Ovary (tissue), 9 donors: ENCODE results near the gene UBL7. TPM values are rescaled to one million over a fixed set of nuclear protein-coding genes. Genes with fewer than 3 reads are reported as not detected.

ENCODE experiments used
- DNase-seq, 5 donors: peaks; one replicate each; pipeline ENCODE4 v3.0.0-alpha.2; 2019 to 2020
- H3K27ac ChIP-seq, 2 donors: fragments of 200-600 bp; one replicate each; pipeline versions ENCODE4 v1.5.1 to v1.8.0; 2019 to 2022
- H3K27me3 ChIP-seq: fragments of 200-600 bp; one replicate; pipeline ENCODE4 v1.8.0; 2022
- H3K36me3 ChIP-seq: fragments of 200-600 bp; sonication (generic); one replicate; pipeline ENCODE4 v1.5.1; 2019
- H3K4me1 ChIP-seq: one replicate; pipeline ENCODE4 v1.8.1; 2013; ENCODE audit warnings: mild to moderate bottlenecking, moderate library complexity; ENCODE audit not compliant: insufficient read depth
- H3K4me3 ChIP-seq: fragments of 200-600 bp; sonication (generic); one replicate; pipeline ENCODE4 v1.5.1; 2017
- H3K9me3 ChIP-seq, 2 donors: fragments of 200-600 bp in 1 of 2; sonication (generic) in 1 of 2; one replicate each; pipeline versions ENCODE4 v1.5.1 to v1.8.1; 2013 to 2019; ENCODE audit warnings: mild to moderate bottlenecking in 1 of 2, moderate library complexity in 1 of 2
- EP300 ChIP-seq: sonication (generic); formaldehyde crosslinking; IDR thresholded peaks from one replicate; pipeline ENCODE4 v1.6.1; 2017; ENCODE audit warnings: antibody characterized with exemption
- POLR2A ChIP-seq: fragments of 450-650 bp; IDR thresholded peaks from one replicate; pipeline ENCODE4 v1.6.1; 2017; ENCODE audit warnings: antibody characterized with exemption, mild to moderate bottlenecking, moderate library complexity
- WGBS, 3 donors: extraction: QIAGEN DNeasy Blood & Tissue Kit in 1 of 3; methylation state at CpG; one replicate each; pipeline versions ENCODE4 v1.1.5 to v1.1.7; 2013 to 2017; 5-methylcytosine and 5-hydroxymethylcytosine counted together
- intact Hi-C, 4 donors: fragments of 100-400 bp; cut with DNase I; formaldehyde crosslinking; loops; one replicate each; pipeline versions ENCODE4 v1.11.0 to v1.15.1; 2022 to 2023
- polyA plus RNA-seq, 2 donors: library from polyadenylated mRNA; stranded (reverse); fragments of 200-250 nt in 1 of 2; fragments of 350-450 nt in 1 of 2; fragmentation: Illumina TruSeq in 1 of 2; extraction: RNeasy Lipid Tissue Mini Kit (QIAGEN cat#74804) in 1 of 2; gene quantifications; one replicate each; pipeline ENCODE4 v1.2.3, GENCODE V29; 2013 to 2014
- total RNA-seq, 7 donors: library from RNA; depleted of rRNA in 2 of 7; stranded (reverse); fragments of >200 nt in 2 of 7; fragmentation: NEBNext Ultra II Directional in 3 of 7; extraction: Animal tissue kit (Norgen Biotek cat#: 25700) in 3 of 7; gene quantifications; one replicate each; pipeline versions ENCODE4 v1.1.0 to v1.2.4, GENCODE V29; 2016 to 2023
- TF ChIP-seq, protein P1 (sequence below), 3 donors: fragments of 450-650 bp in 2 of 3; fragments of 200-600 bp in 1 of 3; IDR thresholded peaks; one replicate each; pipeline versions ENCODE4 v1.5.1 to v1.8.0; 2016 to 2022; ENCODE audit warnings: antibody characterized with exemption in 3 of 3, mild to moderate bottlenecking in 1 of 3
- donor health status: DM: no; HTN: no; CAD: no; lungs with moderate emphysema.
- donor health status: DM: no; HTN: no; CAD: no.
- donor health status: Bipolar disorder and iron deficiency.
- donor health status: DM: yes; HTN: yes; CAD: no.
- donor health status: DM: no; HTN: no; CAD: no.
- donor health status: DM: yes; HTN: yes; CAD: no.

The UBL7 gene
- total and polyA plus RNA-seq, 9 donors, result 26.4 to 44.1 (median 34.3) TPM

DNA sequence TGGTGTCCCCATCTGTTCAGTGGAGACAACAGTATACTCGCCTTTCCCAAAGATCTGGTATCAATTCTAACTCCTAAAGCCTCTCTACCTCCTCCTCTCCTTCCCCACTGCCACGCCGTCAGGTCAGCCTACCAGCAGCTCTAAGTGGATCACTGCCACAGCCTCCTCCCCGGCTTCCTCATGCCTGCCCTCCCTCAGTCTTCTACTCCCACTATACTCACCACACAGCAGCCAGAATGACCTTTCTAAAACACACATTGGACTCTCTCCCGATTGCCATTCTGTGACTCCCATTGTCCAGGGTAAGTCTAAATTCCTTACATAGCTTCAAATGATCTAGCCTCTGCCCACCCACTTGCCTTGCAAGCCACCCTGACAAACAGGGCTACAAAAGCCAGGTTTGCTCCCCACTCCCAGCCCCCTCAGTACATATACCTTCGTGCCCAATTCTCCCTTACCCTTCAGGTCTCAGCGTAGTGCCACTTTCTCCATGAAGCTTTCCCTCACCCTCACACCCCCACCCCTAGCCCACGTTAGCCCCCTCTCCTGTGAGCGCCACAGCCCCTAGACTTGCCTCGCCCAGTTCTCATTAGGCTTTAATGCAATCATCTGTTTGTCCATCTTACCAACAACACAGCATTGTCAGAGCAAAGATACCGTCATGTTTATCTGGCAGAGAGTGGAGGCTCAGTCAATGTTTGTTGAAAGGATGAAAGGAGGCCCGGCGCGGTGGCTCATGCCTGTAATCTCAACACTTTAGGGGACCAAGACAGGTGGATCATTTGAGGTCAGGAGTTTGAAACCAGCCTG is 17.7 kb downstream of the UBL7 start:
- Histone ChIP-seq H3K27ac (no peak overlapping the region), H3K9me3 (no peaks in the 10 kb centered on the region), H3K27me3 (no peaks in the 10 kb centered on the region), H3K36me3 (no peaks in the 10 kb centered on the region), H3K4me1 (peaks cover 5% of the 10 kb centered on the region), H3K4me3 (no peak overlapping the region)
- intact Hi-C loops, result no loop called here
- DNase-seq, result peak in 1 of 5 donors; percentile 34
- TF ChIP-seq, protein P1, sequence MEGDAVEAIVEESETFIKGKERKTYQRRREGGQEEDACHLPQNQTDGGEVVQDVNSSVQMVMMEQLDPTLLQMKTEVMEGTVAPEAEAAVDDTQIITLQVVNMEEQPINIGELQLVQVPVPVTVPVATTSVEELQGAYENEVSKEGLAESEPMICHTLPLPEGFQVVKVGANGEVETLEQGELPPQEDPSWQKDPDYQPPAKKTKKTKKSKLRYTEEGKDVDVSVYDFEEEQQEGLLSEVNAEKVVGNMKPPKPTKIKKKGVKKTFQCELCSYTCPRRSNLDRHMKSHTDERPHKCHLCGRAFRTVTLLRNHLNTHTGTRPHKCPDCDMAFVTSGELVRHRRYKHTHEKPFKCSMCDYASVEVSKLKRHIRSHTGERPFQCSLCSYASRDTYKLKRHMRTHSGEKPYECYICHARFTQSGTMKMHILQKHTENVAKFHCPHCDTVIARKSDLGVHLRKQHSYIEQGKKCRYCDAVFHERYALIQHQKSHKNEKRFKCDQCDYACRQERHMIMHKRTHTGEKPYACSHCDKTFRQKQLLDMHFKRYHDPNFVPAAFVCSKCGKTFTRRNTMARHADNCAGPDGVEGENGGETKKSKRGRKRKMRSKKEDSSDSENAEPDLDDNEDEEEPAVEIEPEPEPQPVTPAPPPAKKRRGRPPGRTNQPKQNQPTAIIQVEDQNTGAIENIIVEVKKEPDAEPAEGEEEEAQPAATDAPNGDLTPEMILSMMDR (IDR thresholded peaks at IDR 0.05), result no peak
- TF ChIP-seq POLR2A (no peak), EP300 (no peak)
- WGBS, 3 donors, result 58 to 63% (median 60%) methylated on average over 14 of the region's 14 CpGs

DNA sequence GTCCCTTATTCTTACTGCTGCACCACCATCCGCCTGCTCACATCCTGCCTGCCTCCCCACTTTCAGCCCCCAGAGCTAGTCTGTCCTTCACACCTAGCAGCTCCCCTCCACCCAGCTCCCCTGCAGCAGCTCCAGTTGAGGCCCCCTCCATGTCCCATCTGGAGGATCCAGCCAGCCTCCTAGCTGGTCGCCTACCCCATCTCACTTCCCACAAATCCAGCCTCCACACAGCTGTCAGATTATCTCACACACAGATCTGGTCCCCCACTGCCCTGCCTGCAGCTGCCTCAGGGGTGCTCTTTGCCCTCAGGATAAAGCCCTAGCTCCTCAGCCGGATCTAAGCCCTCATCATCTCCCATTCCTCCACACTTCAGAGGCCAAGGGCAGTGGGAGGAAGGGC is 18.4 kb downstream of the UBL7 start:
- intact Hi-C loops, result no loop called here
- WGBS, 3 donors, result 64 to 73% (median 67%) methylated on average over 3 of the region's 3 CpGs
- Histone ChIP-seq H3K9me3 (no peaks in the 10 kb centered on the region), H3K4me3 (no peak overlapping the region), H3K27ac (no peak overlapping the region), H3K36me3 (no peaks in the 10 kb centered on the region), H3K27me3 (no peaks in the 10 kb centered on the region), H3K4me1 (peaks cover 5% of the 10 kb centered on the region)
- peak in 1 of 5 donors; percentile 32 for DNase-seq
- no peak for TF ChIP-seq POLR2A

DNA sequence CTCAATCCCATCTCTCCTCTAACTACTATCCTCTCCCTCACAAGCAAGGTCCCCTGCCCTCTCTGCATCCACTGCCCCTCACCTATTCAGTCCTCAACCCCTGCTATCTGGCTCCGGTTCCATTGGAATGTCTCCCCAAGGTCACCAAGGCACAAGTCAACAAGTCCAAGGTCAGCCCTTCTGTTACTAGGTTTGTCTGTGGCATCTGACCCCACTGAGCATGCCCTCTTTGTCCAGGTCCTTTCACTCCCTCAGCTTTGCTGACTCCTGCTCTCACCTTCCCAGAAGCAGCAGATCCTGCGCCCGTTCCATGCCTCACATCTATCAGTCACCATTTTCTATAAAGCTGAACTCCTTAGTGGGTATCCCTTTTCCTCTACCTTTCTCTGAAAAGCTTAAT is 18.9 kb downstream of the UBL7 start:
- H3K4me1 ChIP-seq, result peaks cover 5% of the 10 kb centered on the region
- peak in 2 of 5 donors; percentile 14 to 16 for DNase-seq
- WGBS, 3 donors, result 64 to 66% (median 64%) methylated on average over 3 of the region's 3 CpGs
- H3K4me3 ChIP-seq, result no peak overlapping the region
- no peaks in the 10 kb centered on the region for H3K27me3 ChIP-seq
- H3K27ac ChIP-seq, result no peak overlapping the region
- TF ChIP-seq, protein P1 (IDR thresholded peaks at IDR 0.05), result no peak
- TF ChIP-seq POLR2A, result no peak
- TF ChIP-seq EP300, result no peak
- intact Hi-C loops, result no loop called here
- H3K36me3 ChIP-seq, result no peaks in the 10 kb centered on the region
- H3K9me3 ChIP-seq, result no peaks in the 10 kb centered on the region

DNA sequence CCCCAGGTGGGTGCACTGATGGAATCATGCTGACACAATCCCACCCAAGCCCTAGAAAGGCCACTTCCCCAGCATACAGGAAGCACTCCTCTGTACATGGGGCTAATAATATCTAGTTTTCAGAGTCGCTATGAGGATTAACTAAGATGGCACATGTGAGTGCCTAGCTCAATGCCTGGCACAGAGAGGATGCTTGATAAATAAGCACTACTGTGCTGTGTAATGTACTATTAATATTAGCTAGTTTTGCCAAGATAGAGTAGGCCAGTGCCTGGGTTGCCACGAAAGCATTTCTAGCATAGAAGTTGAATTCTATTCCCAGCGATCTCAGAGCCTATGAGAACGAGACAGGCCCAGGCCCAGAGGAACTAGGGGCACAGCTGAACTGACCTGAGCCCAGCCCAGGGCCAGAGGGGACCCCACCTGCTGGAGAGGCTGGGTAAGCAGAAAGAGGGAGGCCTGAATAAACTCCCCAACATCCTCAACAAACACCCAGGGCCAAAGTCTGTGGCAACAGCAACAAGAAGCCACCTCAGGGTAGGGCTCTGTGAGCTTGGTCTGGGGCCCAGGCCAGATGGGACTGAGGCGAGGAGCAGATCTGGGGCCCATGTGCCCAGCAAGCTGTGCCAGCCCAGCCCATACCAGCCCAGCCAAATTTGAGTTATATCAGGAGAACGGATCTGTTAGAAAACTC is 19.6 kb downstream of the UBL7 start:
- Histone ChIP-seq H3K27ac (no peak overlapping the region), H3K4me3 (no peak overlapping the region), H3K27me3 (no peaks in the 10 kb centered on the region), H3K4me1 (peaks cover 5% of the 10 kb centered on the region), H3K36me3 (no peaks in the 10 kb centered on the region), H3K9me3 (no peaks in the 10 kb centered on the region)
- TF ChIP-seq, protein P1 (IDR thresholded peaks at IDR 0.05), result no peak
- no peak for TF ChIP-seq POLR2A
- DNase-seq, result peak in 1 of 5 donors; percentile 27
- WGBS, 3 donors, result 87 to 93% (median 93%) methylated on average over 6 of the region's 6 CpGs
- intact Hi-C loops, result no loop called here
